Subcutaneous abdominal adipose tissue (tissue), 5 donors: Measurements from ENCODE around the gene MACC1.

ENCODE experiments used
- H3K27ac ChIP-seq: one replicate; pipeline ENCODE4 v1.7.0; 2013; ENCODE audit warnings: low read depth, mild to moderate bottlenecking, inconsistent platforms, low read length, moderate library complexity
- H3K27me3 ChIP-seq, 5 donors: one replicate each; pipeline ENCODE4 v1.7.0; 2013; ENCODE audit warnings: low read length in 5 of 5, inconsistent platforms in 1 of 5; ENCODE audit not compliant: control insufficient read depth in 5 of 5, insufficient read depth in 4 of 5
- H3K36me3 ChIP-seq, 5 donors: one replicate each; pipeline ENCODE4 v1.7.0; 2013; ENCODE audit warnings: low read length in 5 of 5; ENCODE audit not compliant: control insufficient read depth in 5 of 5, insufficient read depth in 5 of 5
- H3K4me1 ChIP-seq, 5 donors: one replicate each; pipeline ENCODE4 v1.7.0; 2013; ENCODE audit warnings: low read length in 5 of 5, mild to moderate bottlenecking in 3 of 5, moderate library complexity in 1 of 5; ENCODE audit not compliant: control insufficient read depth in 5 of 5, insufficient read depth in 5 of 5
- H3K4me3 ChIP-seq, 5 donors: one replicate each; pipeline ENCODE4 v1.7.0; 2013; ENCODE audit warnings: low read length in 5 of 5, low read depth in 1 of 5
- H3K9ac ChIP-seq, 5 donors: one replicate each; pipeline ENCODE4 v1.7.0; 2013; ENCODE audit warnings: low read length in 5 of 5, mild to moderate bottlenecking in 4 of 5, moderate library complexity in 3 of 5
- H3K9me3 ChIP-seq, 5 donors: one replicate each; pipeline ENCODE4 v1.7.0; 2013; ENCODE audit warnings: low read length in 5 of 5; ENCODE audit not compliant: control insufficient read depth in 5 of 5
- donor health status: healthy.
- donor health status: healthy.
- donor health status: healthy.
- donor health status: healthy.
- donor health status: healthy.

MACC1 gene

GRCh38 chr7:20159226-20159747, 57.9 kb downstream of the MACC1 start:
- no peak overlapping the region for H3K4me3 ChIP-seq
- H3K4me1 ChIP-seq: peaks cover 0 to 6% (median 3%) of the 10 kb centered on the region in 5 donors
- no peak overlapping the region for H3K9ac ChIP-seq
- no peaks in the 10 kb centered on the region for H3K27me3 ChIP-seq
- H3K27ac ChIP-seq: no peak overlapping the region
- no peaks in the 10 kb centered on the region for H3K9me3 ChIP-seq
- no peaks in the 10 kb centered on the region for H3K36me3 ChIP-seq

GRCh38 chr7:20158684-20159083, 58.5 kb downstream of the MACC1 start:
- H3K27ac ChIP-seq: no peak overlapping the region
- H3K9me3 ChIP-seq: no peaks in the 10 kb centered on the region
- H3K36me3 ChIP-seq: no peaks in the 10 kb centered on the region
- no peaks in the 10 kb centered on the region for H3K27me3 ChIP-seq
- no peak overlapping the region for H3K9ac ChIP-seq
- peaks cover 0 to 3% (median 0%) of the 10 kb centered on the region in 5 donors for H3K4me1 ChIP-seq
- H3K4me3 ChIP-seq: no peak overlapping the region

DNA sequence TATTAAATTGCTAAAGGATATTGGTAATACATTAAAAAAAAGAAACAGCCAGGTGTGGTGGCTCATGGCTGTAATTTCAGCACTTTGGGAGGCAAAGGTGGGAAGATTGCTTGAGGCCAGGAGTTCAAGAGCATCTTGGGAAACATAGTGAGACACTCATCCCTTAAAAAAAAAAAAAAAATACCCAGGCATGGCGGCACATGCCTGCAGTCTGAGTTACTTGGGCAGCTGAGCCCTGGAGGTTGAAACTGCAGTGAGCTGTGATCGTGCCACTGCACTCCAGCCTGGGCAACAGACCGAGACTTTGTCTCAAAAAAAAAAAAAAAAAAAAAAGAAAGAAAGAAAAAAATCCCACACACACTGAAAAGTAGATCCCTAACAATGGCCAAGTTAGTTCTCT, 59.7 kb downstream of the MACC1 start:
- Histone ChIP-seq H3K9ac (no peak overlapping the region), H3K9me3 (no peaks in the 10 kb centered on the region), H3K27me3 (no peaks in the 10 kb centered on the region), H3K4me1 (peaks cover 0 to 3% (median 0%) of the 10 kb centered on the region in 5 donors), H3K36me3 (no peaks in the 10 kb centered on the region), H3K27ac (no peak overlapping the region), H3K4me3 (no peak overlapping the region)

- Histone ChIP-seq H3K27ac (no peak overlapping the region), H3K27me3 (no peaks in the 10 kb centered on the region), H3K36me3 (no peaks in the 10 kb centered on the region), H3K4me1 (peaks cover 0 to 5% (median 0%) of the 10 kb centered on the region in 5 donors), H3K9ac (no peak overlapping the region), H3K4me3 (no peak overlapping the region), H3K9me3 (no peaks in the 10 kb centered on the region)
Measured at GRCh38 chr7:20153999-20154398, 63.2 kb downstream of the MACC1 start.

DNA sequence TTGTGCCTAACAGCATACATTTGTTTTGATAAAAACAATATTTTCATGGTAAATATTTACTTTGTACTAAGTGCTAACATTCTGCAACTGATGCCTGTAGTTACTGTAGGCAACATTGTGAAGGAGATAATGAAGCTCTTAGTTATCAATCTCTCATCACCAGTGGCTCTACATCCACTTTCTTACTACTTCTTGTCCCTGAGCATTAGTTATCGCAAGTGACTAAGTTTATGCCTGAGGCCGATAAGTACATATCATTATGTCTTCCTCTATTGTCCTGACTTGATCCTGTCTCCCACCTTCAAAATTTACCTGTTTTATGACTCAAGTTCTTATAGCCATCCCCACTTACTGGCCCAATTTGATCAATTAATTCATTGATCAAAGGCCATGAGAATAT, 63.6 kb downstream of the MACC1 start:
- H3K4me1 ChIP-seq: peaks cover 0 to 5% (median 0%) of the 10 kb centered on the region in 5 donors
- H3K4me3 ChIP-seq: no peak overlapping the region
- no peaks in the 10 kb centered on the region for H3K36me3 ChIP-seq
- no peak overlapping the region for H3K9ac ChIP-seq
- H3K27me3 ChIP-seq: no peaks in the 10 kb centered on the region
- no peak overlapping the region for H3K27ac ChIP-seq
- no peaks in the 10 kb centered on the region for H3K9me3 ChIP-seq

GRCh38 chr7:20152511-20152910, 64.7 kb downstream of the MACC1 start:
- Histone ChIP-seq H3K27me3 (no peaks in the 10 kb centered on the region), H3K4me1 (peaks cover 0 to 5% (median 0%) of the 10 kb centered on the region in 5 donors), H3K36me3 (no peaks in the 10 kb centered on the region), H3K9ac (no peak overlapping the region), H3K9me3 (no peaks in the 10 kb centered on the region), H3K27ac (no peak overlapping the region), H3K4me3 (no peak overlapping the region)

- no peak overlapping the region for H3K9ac ChIP-seq
- no peaks in the 10 kb centered on the region for H3K36me3 ChIP-seq
- H3K4me1 ChIP-seq: peaks cover 0 to 8% (median 2%) of the 10 kb centered on the region in 5 donors
- no peaks in the 10 kb centered on the region for H3K9me3 ChIP-seq
- no peak overlapping the region for H3K4me3 ChIP-seq
- H3K27me3 ChIP-seq: no peaks in the 10 kb centered on the region
- H3K27ac ChIP-seq: no peak overlapping the region
Measured at GRCh38 chr7:20151708-20152456, 65.3 kb downstream of the MACC1 start.

- H3K27me3 ChIP-seq: no peaks in the 10 kb centered on the region
- H3K9me3 ChIP-seq: no peaks in the 10 kb centered on the region
- H3K4me3 ChIP-seq: peak overlapping the region in 1 of 5 donors; percentile 4
- H3K4me1 ChIP-seq: peaks cover 0 to 8% (median 4%) of the 10 kb centered on the region in 5 donors
- H3K9ac ChIP-seq: peak overlapping the region in 2 of 5 donors; percentile 24 to 25
- no peaks in the 10 kb centered on the region for H3K36me3 ChIP-seq
- no peak overlapping the region for H3K27ac ChIP-seq
Measured at GRCh38 chr7:20146451-20146850, 70.7 kb downstream of the MACC1 start.

GRCh38 chr7:20144801-20145200, 72.4 kb downstream of the MACC1 start:
- Histone ChIP-seq H3K4me1 (peaks cover 0 to 8% (median 4%) of the 10 kb centered on the region in 5 donors), H3K27me3 (no peaks in the 10 kb centered on the region), H3K4me3 (no peak overlapping the region), H3K36me3 (no peaks in the 10 kb centered on the region), H3K27ac (no peak overlapping the region), H3K9ac (no peak overlapping the region), H3K9me3 (no peaks in the 10 kb centered on the region)

GRCh38 chr7:20141666-20142065, 75.5 kb downstream of the MACC1 start:
- H3K27ac ChIP-seq: no peak overlapping the region
- peaks cover 0 to 2% (median 0%) of the 10 kb centered on the region in 5 donors for H3K4me1 ChIP-seq
- H3K36me3 ChIP-seq: no peaks in the 10 kb centered on the region
- no peaks in the 10 kb centered on the region for H3K9me3 ChIP-seq
- H3K4me3 ChIP-seq: no peak overlapping the region
- H3K27me3 ChIP-seq: no peaks in the 10 kb centered on the region
- H3K9ac ChIP-seq: no peak overlapping the region
